ENCODE results near the gene VDAC1.

GRCh38 chr5:133943475-133943817 is 61.3 kb downstream of the VDAC1 start:
- TF ChIP-seq CTCF (IDR thresholded peaks at IDR 0.05) (no peak), POLR2A (IDR thresholded peaks at IDR 0.05) (no peak), POLR2AphosphoS5 (IDR thresholded peaks at IDR 0.05) (no peak), EP300 (IDR thresholded peaks at IDR 0.05; ENCODE audit: low read depth) (no peak)
